Ascending aorta (tissue), 2 donors: ENCODE measurements around the gene ATP8A2. TPM values are rescaled to one million over a fixed set of nuclear protein-coding genes. Genes with fewer than 3 reads are reported as not detected.

Experiments
- DNase-seq, 2 donors: peaks; one replicate each; pipeline ENCODE4 v3.0.0-alpha.2; 2019; ENCODE audit warnings: low spot score in 2 of 2
- H3K27ac ChIP-seq, 2 donors: fragments of 200-600 bp; sonication (generic); one replicate each; pipeline ENCODE4 v1.5.1; 2016 to 2017; ENCODE audit warnings: mild to moderate bottlenecking in 1 of 2
- H3K27me3 ChIP-seq: fragments of 200-600 bp; sonication (generic); one replicate; pipeline ENCODE4 v1.5.1; 2017
- H3K36me3 ChIP-seq, 2 donors: fragments of 200-600 bp; sonication (generic); one replicate each; pipeline ENCODE4 v1.5.1; 2016
- H3K4me1 ChIP-seq, 2 donors: fragments of 200-600 bp; sonication (generic); one replicate each; pipeline ENCODE4 v1.5.1; 2016 to 2017; ENCODE audit warnings: mild to moderate bottlenecking in 1 of 2
- H3K4me3 ChIP-seq, 2 donors: fragments of 200-600 bp; sonication (generic); one replicate each; pipeline ENCODE4 v1.5.1; 2016 to 2017; ENCODE audit warnings: mild to moderate bottlenecking in 1 of 2
- H3K9me3 ChIP-seq, 2 donors: fragments of 200-600 bp; sonication (generic); one replicate each; pipeline ENCODE4 v1.5.1; 2016
- intact Hi-C: fragments of 100-400 bp; cut with DNase I; formaldehyde crosslinking; loops from one replicate; pipeline ENCODE4 v1.15.1; 2023
- total RNA-seq: library from RNA; depleted of rRNA; stranded (reverse); fragments of >200 nt; gene quantifications from one replicate; pipeline ENCODE4 v1.1.0, GENCODE V29; 2016
- TF ChIP-seq, protein P1 (sequence below), 3 experiments: fragments of 200-600 bp in 2 of 3; fragments of 450-650 bp in 1 of 3; sonication (generic) in 2 of 3; IDR thresholded peaks; one replicate each; pipeline ENCODE4 v1.5.1; 2016 to 2019; ENCODE audit warnings: antibody characterized with exemption in 3 of 3, mild to moderate bottlenecking in 1 of 3, moderate library complexity in 1 of 3

Gene ATP8A2
- total RNA-seq, 1 donor from 2014 or later = under 0.01 TPM

DNA sequence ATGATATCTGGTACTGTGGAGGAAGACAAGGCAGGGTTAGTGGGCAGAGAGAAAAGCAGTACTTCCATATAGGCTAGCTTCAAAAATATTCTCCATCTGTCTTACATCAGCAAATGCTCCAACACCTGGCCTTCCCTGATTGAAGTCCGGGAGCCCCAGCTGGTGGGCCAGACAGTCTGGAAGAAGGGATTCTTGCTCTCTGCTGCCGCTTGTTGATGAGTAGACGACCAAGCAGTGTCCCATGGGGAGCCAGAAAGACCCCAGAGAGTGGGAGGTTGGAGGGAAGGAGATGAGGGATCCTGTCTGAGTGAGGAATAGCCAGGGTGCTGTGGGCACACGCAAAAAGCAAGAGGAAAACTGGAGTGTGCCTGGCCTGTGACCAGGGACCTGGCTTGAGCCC is 95.1 kb downstream of the ATP8A2 start:
- H3K27ac ChIP-seq = no peak overlapping the region
- no peak overlapping the region for H3K4me3 ChIP-seq
- intact Hi-C loops = no loop called here
- no peaks in the 10 kb centered on the region for H3K4me1 ChIP-seq
- H3K27me3 ChIP-seq = no peaks in the 10 kb centered on the region
- DNase-seq = no peak
- H3K9me3 ChIP-seq = no peaks in the 10 kb centered on the region
- TF ChIP-seq, protein P1, sequence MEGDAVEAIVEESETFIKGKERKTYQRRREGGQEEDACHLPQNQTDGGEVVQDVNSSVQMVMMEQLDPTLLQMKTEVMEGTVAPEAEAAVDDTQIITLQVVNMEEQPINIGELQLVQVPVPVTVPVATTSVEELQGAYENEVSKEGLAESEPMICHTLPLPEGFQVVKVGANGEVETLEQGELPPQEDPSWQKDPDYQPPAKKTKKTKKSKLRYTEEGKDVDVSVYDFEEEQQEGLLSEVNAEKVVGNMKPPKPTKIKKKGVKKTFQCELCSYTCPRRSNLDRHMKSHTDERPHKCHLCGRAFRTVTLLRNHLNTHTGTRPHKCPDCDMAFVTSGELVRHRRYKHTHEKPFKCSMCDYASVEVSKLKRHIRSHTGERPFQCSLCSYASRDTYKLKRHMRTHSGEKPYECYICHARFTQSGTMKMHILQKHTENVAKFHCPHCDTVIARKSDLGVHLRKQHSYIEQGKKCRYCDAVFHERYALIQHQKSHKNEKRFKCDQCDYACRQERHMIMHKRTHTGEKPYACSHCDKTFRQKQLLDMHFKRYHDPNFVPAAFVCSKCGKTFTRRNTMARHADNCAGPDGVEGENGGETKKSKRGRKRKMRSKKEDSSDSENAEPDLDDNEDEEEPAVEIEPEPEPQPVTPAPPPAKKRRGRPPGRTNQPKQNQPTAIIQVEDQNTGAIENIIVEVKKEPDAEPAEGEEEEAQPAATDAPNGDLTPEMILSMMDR (IDR thresholded peaks at IDR 0.05) = no peak
- H3K36me3 ChIP-seq = no peaks in the 10 kb centered on the region

DNA sequence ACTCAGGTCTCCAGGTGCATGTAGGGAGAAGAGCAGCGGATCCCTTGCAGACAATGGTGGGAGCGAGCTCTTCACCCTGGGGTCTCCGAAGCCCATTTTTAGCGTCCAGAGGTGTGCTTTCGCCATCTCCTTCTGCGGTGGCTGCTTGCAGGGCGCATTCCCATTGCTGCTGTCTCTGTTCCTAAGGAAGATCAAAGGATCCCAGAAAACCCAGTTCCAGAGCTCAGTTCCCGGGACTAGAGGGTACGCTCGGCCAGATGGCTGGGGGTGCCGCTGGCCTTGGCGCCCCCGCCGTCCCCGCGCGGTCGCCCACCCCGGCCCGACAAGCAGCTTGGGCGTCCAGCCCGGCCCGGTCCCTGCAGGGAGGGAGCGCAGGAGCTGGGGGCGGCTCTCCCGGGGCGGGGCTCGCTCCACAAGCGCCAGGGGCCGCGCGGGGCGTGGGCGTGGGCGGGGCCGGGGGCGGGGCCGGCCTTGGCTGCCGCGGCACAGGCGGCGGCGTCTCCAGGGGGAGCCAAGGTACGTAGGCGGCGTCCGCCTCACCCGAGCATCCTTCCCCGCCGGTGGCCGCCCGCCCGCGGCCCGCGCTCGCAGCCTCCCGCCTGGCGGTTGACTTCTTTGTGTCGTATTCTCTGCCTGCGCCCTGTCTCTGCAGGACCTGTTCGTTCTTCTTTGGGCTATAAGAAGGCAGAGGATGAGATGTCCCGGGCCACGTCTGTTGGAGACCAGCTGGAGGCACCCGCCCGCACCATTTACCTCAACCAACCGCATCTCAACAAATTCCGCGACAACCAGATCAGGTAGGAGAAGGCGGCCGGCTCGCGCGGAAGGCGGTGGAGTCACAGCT is 96.8 kb downstream of the ATP8A2 start:
- no peak for DNase-seq
- no peaks in the 10 kb centered on the region for H3K4me1 ChIP-seq
- no peaks in the 10 kb centered on the region for H3K36me3 ChIP-seq
- no peaks in the 10 kb centered on the region for H3K9me3 ChIP-seq
- H3K4me3 ChIP-seq = no peak overlapping the region
- TF ChIP-seq, protein P1 (IDR thresholded peaks at IDR 0.05) = no peak
- H3K27ac ChIP-seq = no peak overlapping the region
- no peaks in the 10 kb centered on the region for H3K27me3 ChIP-seq
- intact Hi-C loops = no loop called here

DNA sequence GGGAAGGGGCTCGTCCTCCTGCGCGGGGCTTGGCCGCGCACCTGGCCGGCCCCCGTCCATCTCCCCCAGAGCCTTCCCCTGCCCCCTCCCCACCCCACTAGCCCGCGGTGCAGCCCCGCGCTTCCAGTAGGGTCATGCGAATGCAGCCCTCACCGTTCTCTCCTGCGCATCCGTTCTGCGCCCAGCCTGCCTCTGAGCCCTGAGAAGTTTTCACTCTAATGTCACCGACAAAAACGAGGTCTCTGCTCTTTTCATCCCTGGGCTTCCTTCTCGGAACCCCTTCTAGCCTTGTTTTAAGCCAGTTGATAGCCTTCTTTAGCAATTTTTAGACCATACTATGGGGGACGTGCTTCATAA is 97.4 kb downstream of the ATP8A2 start:
- TF ChIP-seq, protein P1 (IDR thresholded peaks at IDR 0.05) = no peak
- no peak overlapping the region for H3K4me3 ChIP-seq
- no peak overlapping the region for H3K27ac ChIP-seq
- DNase-seq = no peak
- H3K27me3 ChIP-seq = no peaks in the 10 kb centered on the region
- H3K9me3 ChIP-seq = no peaks in the 10 kb centered on the region
- intact Hi-C loops = no loop called here
- H3K36me3 ChIP-seq = no peaks in the 10 kb centered on the region
- no peaks in the 10 kb centered on the region for H3K4me1 ChIP-seq

DNA sequence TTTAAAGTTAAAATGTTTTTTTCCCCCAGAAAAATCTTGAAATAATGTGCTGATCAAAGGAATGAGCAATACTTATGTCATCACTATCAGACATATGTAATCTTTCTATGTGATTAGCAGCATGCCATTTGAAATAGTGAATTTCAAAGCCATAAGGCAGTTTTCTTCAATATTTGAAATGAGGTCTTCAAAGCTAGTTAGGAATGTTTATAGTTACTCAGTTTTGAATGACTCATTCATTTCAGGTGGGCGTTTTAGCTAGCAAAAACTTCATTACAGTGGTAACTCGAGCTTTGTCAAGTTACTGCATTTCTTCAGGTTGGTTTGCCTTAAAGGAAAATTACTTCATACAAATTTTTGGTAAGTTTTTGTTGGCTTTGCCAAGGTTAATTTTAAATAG is 102.1 kb downstream of the ATP8A2 start:
- H3K4me3 ChIP-seq = no peak overlapping the region
- intact Hi-C loops = no loop called here
- TF ChIP-seq, protein P1 (IDR thresholded peaks at IDR 0.05) = no peak
- H3K27ac ChIP-seq = no peak overlapping the region
- H3K9me3 ChIP-seq = no peaks in the 10 kb centered on the region
- no peaks in the 10 kb centered on the region for H3K4me1 ChIP-seq
- no peaks in the 10 kb centered on the region for H3K27me3 ChIP-seq
- no peak for DNase-seq
- no peaks in the 10 kb centered on the region for H3K36me3 ChIP-seq

- H3K4me1 ChIP-seq = no peaks in the 10 kb centered on the region
- H3K27me3 ChIP-seq = no peaks in the 10 kb centered on the region
- H3K36me3 ChIP-seq = no peaks in the 10 kb centered on the region
- TF ChIP-seq, protein P1 (IDR thresholded peaks at IDR 0.05) = no peak
- no peaks in the 10 kb centered on the region for H3K9me3 ChIP-seq
- DNase-seq = no peak
- no peak overlapping the region for H3K27ac ChIP-seq
- no peak overlapping the region for H3K4me3 ChIP-seq
- intact Hi-C loops = no loop called here
Measured at GRCh38 chr13:25478186-25478585, 106.4 kb downstream of the ATP8A2 start.
